Right atrium auricular region (tissue), 2 donors: ENCODE results near the gene APMAP. TPM values are rescaled to one million over a fixed set of nuclear protein-coding genes. Genes with fewer than 3 reads are reported as not detected.

ENCODE experiments used
- DNase-seq: peaks from one replicate; pipeline ENCODE4 v3.0.0-alpha.2; 2019; ENCODE audit warnings: low spot score
- H3K27ac ChIP-seq, 2 donors: fragments of 200-600 bp; sonication (generic); 1 replicate in 1 of 2; 2 replicates in 1 of 2; pipeline ENCODE4 v1.5.1; 2016 to 2019
- H3K27me3 ChIP-seq, 2 donors: fragments of 200-600 bp; sonication (generic); one replicate each; pipeline versions ENCODE4 v1.5.1 to v1.6.0; 2017 to 2019
- H3K36me3 ChIP-seq: fragments of 200-600 bp; sonication (generic); one replicate; pipeline ENCODE4 v1.5.1; 2016
- H3K4me1 ChIP-seq, 2 donors: fragments of 200-600 bp; sonication (generic); one replicate each; pipeline versions ENCODE4 v1.5.1 to v1.6.0; 2017 to 2019
- H3K4me3 ChIP-seq, 2 donors: fragments of 200-600 bp; sonication (generic); 1 replicate in 1 of 2; 2 replicates in 1 of 2; pipeline ENCODE4 v1.5.1; 2017 to 2019; ENCODE audit warnings: mild to moderate bottlenecking in 1 of 2, moderate library complexity in 1 of 2
- H3K9me3 ChIP-seq, 2 donors: fragments of 200-600 bp; sonication (generic); one replicate each; pipeline ENCODE4 v1.5.1; 2019
- total RNA-seq, 2 donors: library from RNA; depleted of rRNA; stranded (reverse); fragments of >200 nt; gene quantifications; one replicate each; pipeline ENCODE4 v1.1.0, GENCODE V29; 2016
- TF ChIP-seq, protein P1 (sequence below), 2 donors: fragments of 200-600 bp; sonication (generic); IDR thresholded peaks; one replicate each; pipeline ENCODE4 v1.5.1; 2019; ENCODE audit warnings: antibody characterized with exemption in 2 of 2

Gene APMAP
- total RNA-seq, 2 donors from 2014 or later, result 30.3 to 30.5 TPM

DNA sequence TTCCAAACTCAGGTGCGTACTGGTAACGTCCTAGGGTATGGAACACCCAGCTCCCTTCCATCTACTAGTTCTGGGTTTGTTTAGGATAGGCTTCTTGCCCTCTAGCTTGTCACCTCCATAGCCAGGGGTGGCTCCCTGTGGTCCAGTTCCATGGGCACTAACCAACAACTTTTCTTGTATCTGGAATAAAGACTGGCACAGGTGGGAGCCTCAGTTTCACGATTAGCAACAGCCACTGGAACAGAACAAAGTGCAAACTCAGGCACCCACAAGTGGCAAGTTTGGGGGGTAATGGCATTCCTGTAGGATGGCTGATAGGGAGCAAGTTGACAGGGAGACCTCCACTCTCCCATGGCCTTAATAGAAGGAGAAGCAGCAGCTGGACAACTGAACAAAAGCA lies 5.6 kb upstream of the APMAP start:
- peak; percentile 50 for DNase-seq
- no peak overlapping the region for H3K4me3 ChIP-seq
- H3K4me1 ChIP-seq, result peaks cover 0 to 51% of the 10 kb centered on the region in 2 donors
- TF ChIP-seq, protein P1, sequence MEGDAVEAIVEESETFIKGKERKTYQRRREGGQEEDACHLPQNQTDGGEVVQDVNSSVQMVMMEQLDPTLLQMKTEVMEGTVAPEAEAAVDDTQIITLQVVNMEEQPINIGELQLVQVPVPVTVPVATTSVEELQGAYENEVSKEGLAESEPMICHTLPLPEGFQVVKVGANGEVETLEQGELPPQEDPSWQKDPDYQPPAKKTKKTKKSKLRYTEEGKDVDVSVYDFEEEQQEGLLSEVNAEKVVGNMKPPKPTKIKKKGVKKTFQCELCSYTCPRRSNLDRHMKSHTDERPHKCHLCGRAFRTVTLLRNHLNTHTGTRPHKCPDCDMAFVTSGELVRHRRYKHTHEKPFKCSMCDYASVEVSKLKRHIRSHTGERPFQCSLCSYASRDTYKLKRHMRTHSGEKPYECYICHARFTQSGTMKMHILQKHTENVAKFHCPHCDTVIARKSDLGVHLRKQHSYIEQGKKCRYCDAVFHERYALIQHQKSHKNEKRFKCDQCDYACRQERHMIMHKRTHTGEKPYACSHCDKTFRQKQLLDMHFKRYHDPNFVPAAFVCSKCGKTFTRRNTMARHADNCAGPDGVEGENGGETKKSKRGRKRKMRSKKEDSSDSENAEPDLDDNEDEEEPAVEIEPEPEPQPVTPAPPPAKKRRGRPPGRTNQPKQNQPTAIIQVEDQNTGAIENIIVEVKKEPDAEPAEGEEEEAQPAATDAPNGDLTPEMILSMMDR (IDR thresholded peaks at IDR 0.05), result no peak
- peak overlapping the region; percentile 75 to 95 for H3K27ac ChIP-seq
- H3K27me3 ChIP-seq, result no peaks in the 10 kb centered on the region
- no peaks in the 10 kb centered on the region for H3K36me3 ChIP-seq
- H3K9me3 ChIP-seq, result no peaks in the 10 kb centered on the region

DNA sequence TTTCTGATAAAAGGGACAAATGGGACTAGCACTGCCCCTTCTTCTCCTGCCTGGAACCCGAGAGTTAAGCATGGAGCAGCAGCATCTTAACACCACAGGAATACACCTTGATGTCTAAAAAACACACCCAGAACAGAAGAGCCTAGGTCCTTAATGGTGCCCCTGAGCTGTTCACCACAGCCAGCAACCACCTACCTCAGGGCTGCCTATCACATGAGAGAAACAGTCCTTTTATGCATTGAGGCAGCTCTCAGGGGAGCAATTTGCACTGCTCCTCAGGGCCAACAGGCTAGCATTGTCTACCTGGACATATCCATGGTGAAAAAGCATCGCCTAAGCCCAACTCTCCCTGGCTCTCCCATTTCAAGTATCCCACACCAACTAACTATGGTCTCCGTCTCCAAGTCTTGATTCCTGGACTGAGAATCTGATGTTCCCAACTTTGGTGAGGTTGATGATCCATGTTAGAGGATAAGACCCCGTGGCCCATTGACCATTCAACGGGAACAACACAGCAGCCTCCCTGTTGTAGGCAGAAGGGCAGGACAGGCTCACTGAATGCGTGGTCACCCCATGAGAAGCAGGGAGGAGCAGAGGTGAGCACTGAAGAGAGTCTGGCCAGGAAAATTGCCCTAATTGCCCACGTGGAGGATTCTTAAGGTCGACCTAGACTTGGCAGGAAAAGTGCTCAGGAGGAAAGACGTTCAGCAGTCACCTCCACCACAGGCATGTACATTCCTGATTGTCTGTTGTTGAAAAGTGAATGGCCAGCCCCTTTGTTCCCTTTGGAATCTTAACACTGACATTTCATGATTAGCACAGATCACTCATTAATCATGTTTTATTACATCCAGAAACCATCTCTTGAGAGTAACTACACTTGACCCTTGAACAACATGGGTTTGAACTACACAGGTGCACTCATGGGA lies 4.2 kb upstream of the APMAP start:
- Histone ChIP-seq H3K9me3 (no peaks in the 10 kb centered on the region), H3K27me3 (no peaks in the 10 kb centered on the region), H3K36me3 (no peaks in the 10 kb centered on the region), H3K4me1 (peaks cover 0 to 55% of the 10 kb centered on the region in 2 donors), H3K4me3 (no peak overlapping the region), H3K27ac (peak overlapping the region; percentile 71 to 95)
- peak; percentile 54 for DNase-seq
- TF ChIP-seq, protein P1 (IDR thresholded peaks at IDR 0.05), result no peak

DNA sequence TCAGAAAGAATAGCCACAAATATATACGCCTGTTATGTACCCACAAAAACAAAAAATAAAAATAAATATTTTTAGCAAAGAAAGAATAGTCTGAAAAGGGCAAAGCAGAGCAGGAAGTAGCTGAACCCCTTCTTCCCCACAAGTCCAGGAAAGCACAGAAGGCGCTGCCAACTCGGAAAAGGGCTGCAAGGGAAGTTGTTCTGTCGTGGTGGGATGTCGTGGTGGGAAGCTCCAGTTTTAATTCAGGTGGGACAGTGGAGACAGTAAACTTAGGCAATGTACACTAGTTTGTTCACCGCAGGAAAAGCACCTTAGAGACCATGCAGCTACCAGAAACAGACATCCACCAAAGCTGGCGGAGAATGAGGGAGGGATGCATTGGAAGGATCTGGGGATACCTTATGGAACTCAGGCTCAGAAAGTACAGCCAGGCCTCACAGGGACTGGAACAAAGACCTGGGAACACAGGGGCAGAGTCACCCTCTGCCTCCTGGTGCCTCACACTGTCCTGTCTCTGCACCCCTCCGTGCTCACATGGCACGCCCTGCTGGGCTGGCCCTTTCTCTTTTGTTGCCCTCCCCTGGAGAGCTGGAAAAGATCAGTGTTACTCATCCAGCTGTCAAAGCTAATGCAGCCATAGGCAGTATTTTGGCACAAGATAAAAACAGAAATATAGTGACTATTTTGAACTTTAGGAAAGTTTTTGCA lies 3.3 kb upstream of the APMAP start:
- TF ChIP-seq, protein P1 (IDR thresholded peaks at IDR 0.05), result no peak
- Histone ChIP-seq H3K4me3 (no peak overlapping the region), H3K27me3 (no peaks in the 10 kb centered on the region), H3K4me1 (peaks cover 0 to 62% of the 10 kb centered on the region in 2 donors), H3K27ac (peak overlapping the region; percentile 71 to 95), H3K36me3 (no peaks in the 10 kb centered on the region), H3K9me3 (no peaks in the 10 kb centered on the region)
- DNase-seq, result peak; percentile 54

DNA sequence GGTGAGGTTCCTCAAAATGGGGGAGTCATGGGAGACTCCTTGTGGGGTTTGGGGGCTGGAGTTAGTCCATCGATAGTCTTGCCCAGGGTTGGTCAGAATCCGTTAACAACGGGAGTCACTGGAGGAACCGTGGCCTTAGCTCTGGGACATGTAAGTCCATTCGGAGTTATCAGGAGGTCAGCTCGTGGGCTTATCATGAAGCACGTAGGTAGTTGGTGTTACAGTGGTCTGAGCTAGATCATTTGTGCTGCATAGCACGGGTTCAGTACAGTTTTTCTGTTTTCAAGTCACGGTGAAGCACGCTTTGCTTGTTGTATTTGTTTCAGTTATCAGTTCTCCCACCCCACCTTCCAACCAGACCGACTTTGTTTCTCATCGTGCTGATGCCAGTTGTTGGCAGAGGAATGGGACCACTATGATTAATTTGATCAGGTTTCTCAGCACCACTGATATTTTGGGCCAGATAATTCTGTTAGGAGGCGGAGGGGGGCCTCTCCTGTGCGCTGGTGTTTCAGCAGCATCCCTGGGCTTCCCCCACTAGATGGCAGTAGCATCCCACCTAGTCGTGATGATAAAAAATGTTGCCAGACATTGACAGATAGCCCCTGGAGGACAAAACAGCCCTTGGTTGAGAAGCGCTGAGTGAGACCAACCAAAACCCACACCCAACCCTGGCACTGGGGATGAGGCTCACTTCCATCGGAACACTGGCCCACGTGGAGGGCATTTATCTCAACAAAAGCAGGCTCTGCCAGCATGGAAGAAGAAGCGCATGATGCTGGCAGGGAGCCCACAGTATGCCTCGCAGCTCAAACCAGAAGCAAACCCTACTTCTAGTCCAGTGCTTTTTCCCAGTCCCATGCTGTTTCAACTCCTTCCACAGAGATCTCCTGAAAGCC lies 2.2 kb upstream of the APMAP start:
- Histone ChIP-seq H3K27ac (peak overlapping the region; percentile 71 to 95), H3K4me1 (peaks cover 0 to 52% of the 10 kb centered on the region in 2 donors), H3K9me3 (no peaks in the 10 kb centered on the region), H3K4me3 (peak overlapping the region in 1 of 2 donors; percentile 27), H3K27me3 (no peaks in the 10 kb centered on the region), H3K36me3 (no peaks in the 10 kb centered on the region)
- peak; percentile 84 for DNase-seq
- TF ChIP-seq, protein P1 (IDR thresholded peaks at IDR 0.05), result peak; percentile 71 to 94

DNA sequence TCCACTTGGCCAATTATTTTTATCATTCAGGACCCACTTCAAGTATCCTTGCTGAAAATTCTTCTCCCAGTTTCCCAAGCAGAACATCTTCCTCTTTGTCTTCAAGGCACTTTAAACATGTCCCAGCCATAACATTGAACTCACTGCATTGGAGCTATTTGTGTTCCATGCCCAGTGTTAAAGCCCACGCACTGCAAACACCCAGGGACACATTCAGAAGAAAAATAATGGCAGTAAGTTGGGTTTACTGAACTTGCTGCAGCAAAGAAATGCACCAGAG lies 1.6 kb upstream of the APMAP start:
- TF ChIP-seq, protein P1 (IDR thresholded peaks at IDR 0.05), result no peak
- H3K4me3 ChIP-seq, result no peak overlapping the region
- no peaks in the 10 kb centered on the region for H3K36me3 ChIP-seq
- H3K27me3 ChIP-seq, result no peaks in the 10 kb centered on the region
- H3K27ac ChIP-seq, result peak overlapping the region; percentile 95 to 97
- no peak for DNase-seq
- H3K4me1 ChIP-seq, result peaks cover 0 to 46% of the 10 kb centered on the region in 2 donors
- no peaks in the 10 kb centered on the region for H3K9me3 ChIP-seq
